ENCODE data around the gene TAS2R40. TPM values are rescaled to one million over a fixed set of nuclear protein-coding genes. Genes with fewer than 3 reads are reported as not detected.

The TAS2R40 gene
- total RNA-seq, 4 donors from 2014 or later, result not detected

- intact Hi-C loops (cut with DNase I), result no loop called here
- H3K36me3 ChIP-seq, result no peaks in the 10 kb centered on the region
- peaks cover 0 to 20% (median 0%) of the 10 kb centered on the region in 3 donors for H3K9me3 ChIP-seq
- H3K4me3 ChIP-seq, result no peak overlapping the region
- TF ChIP-seq CTCF (IDR thresholded peaks at IDR 0.05), result no peak
- H3K27me3 ChIP-seq, result no peaks in the 10 kb centered on the region
- DNase-seq, result no peak
- peaks cover 0 to 6% (median 2%) of the 10 kb centered on the region in 3 donors for H3K4me1 ChIP-seq
- peak overlapping the region in 1 of 4 donors; percentile 39 for H3K27ac ChIP-seq
Measured at GRCh38 chr7:143237366-143237765, 15.5 kb downstream of the TAS2R40 start.

GRCh38 chr7:143238289-143238980 is 16.6 kb downstream of the TAS2R40 start:
- 87 to 92% methylated on average over 1 of the region's 1 CpG for WGBS, 2 donors
- peak overlapping the region in 1 of 4 donors; percentile 39 for H3K27ac ChIP-seq

DNA sequence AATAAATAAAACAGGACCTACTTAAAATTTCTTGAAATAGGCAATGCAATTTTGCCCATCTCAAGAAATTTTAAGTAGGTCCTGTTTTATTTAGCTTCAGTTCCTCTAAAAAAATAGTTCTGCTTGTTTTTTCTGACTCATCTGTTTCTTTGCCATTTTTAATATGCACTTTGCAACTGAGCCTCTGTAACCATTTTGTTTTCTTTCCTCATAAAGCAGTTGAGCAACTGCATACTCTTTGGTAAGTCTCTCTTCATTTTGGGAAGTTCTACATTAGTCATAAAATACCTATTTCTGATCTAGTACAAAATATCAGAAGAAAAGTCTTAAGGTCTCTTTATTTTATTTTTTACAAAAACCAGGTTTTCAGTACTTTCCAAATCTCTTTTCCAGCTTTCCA is 18.0 kb downstream of the TAS2R40 start:
- H3K27ac ChIP-seq, result no peak overlapping the region
- peaks cover 0 to 6% (median 2%) of the 10 kb centered on the region in 3 donors for H3K4me1 ChIP-seq
- H3K4me3 ChIP-seq, result no peak overlapping the region
- DNase-seq, result no peak
- no peaks in the 10 kb centered on the region for H3K36me3 ChIP-seq
- intact Hi-C loops (cut with DNase I), result loop anchor here (5.0 kb wide), 2 partner anchors 62 to 177 kb away; no protein-coding TSS in a partner anchor
- TF ChIP-seq POLR2A (IDR thresholded peaks at IDR 0.05) (no peak), CTCF (IDR thresholded peaks at IDR 0.05) (no peak)
- peaks cover 0 to 4% (median 0%) of the 10 kb centered on the region in 4 donors for H3K27me3 ChIP-seq
- peaks cover 0 to 20% (median 0%) of the 10 kb centered on the region in 3 donors for H3K9me3 ChIP-seq

More at GRCh38 chr7:143238289-143238980, 16.6 kb downstream of the TAS2R40 start:
- Histone ChIP-seq H3K36me3 (no peaks in the 10 kb centered on the region), H3K9me3 (peaks cover 0 to 20% (median 0%) of the 10 kb centered on the region in 3 donors), H3K4me1 (peaks cover 0 to 6% (median 2%) of the 10 kb centered on the region in 3 donors), H3K27me3 (peaks cover 0 to under 1% (median 0%) of the 10 kb centered on the region in 4 donors), H3K4me3 (no peak overlapping the region)
- DNase-seq, result no peak
- intact Hi-C loops (cut with DNase I), result no loop called here
- no peak for TF ChIP-seq CTCF (IDR thresholded peaks at IDR 0.05)
- no peak for TF ChIP-seq POLR2A (IDR thresholded peaks at IDR 0.05)

DNA sequence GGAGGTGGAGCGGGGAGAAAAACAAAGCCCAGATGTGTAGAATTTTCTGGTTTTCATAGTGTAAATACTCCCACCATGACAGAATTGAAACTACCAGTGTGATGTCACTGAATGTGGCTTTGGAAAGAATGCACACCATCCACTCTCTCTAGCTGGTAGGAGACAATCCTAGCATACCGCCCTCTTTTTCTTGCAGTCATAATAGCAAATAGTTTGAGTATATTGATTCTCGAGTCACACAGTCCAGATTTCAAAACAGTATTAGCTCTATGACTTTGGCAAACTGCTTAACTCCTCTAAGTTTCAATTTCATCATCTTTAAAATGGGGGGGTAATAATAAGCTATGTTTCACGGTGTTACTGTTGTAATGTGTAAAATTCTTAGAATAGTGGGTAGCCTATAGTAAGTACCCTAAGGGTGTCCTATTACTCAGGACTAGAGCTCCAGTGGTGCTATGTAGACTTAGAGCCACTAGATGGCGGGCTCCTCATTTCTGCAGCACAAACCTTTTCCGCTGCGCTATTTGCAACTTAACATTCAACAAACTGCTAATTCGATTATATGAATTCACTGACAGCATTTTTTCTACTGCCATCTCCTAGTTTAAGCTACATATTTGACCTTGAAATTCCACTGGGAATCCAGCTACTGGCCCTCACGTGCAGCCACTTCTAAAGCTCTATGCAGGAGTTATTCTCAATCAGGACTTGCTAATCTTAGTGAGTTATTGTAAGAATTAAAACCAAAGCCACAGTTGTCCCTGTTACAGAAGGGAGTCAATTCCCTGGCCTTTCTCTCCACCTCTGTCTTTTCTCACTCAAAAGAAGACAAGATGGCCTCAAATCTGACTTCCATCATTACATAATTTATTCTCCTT is 18.7 kb downstream of the TAS2R40 start:
- peaks cover 0 to 20% (median 0%) of the 10 kb centered on the region in 3 donors for H3K9me3 ChIP-seq
- peak overlapping the region in 2 of 4 donors; percentile 40 to 72 for H3K27ac ChIP-seq
- DNase-seq, result no peak
- intact Hi-C loops (cut with DNase I), result loop anchor here (5.0 kb wide), 2 partner anchors 62 to 177 kb away; no protein-coding TSS in a partner anchor
- H3K4me3 ChIP-seq, result no peak overlapping the region
- H3K36me3 ChIP-seq, result no peaks in the 10 kb centered on the region
- peaks cover 0 to 4% (median 0%) of the 10 kb centered on the region in 4 donors for H3K27me3 ChIP-seq
- TF ChIP-seq CTCF (IDR thresholded peaks at IDR 0.05) (peak; percentile 86 to 92 (median 90)), POLR2A (IDR thresholded peaks at IDR 0.05) (no peak)
- peaks cover 0 to 11% (median 2%) of the 10 kb centered on the region in 3 donors for H3K4me1 ChIP-seq
- 15% methylated on average over 9 of the region's 9 CpGs for WGBS, 2 donors
